ENCODE measurements around the gene ETNK2. TPM values are rescaled to one million over a fixed set of nuclear protein-coding genes. Genes with fewer than 3 reads are reported as not detected.

The ETNK2 gene, protein sequence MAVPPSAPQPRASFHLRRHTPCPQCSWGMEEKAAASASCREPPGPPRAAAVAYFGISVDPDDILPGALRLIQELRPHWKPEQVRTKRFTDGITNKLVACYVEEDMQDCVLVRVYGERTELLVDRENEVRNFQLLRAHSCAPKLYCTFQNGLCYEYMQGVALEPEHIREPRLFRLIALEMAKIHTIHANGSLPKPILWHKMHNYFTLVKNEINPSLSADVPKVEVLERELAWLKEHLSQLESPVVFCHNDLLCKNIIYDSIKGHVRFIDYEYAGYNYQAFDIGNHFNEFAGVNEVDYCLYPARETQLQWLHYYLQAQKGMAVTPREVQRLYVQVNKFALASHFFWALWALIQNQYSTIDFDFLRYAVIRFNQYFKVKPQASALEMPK
- total RNA-seq: 1 to 10 TPM in 1 of 2 donors, under 1 TPM in 1; 0.84 to 1.6 TPM

DNA sequence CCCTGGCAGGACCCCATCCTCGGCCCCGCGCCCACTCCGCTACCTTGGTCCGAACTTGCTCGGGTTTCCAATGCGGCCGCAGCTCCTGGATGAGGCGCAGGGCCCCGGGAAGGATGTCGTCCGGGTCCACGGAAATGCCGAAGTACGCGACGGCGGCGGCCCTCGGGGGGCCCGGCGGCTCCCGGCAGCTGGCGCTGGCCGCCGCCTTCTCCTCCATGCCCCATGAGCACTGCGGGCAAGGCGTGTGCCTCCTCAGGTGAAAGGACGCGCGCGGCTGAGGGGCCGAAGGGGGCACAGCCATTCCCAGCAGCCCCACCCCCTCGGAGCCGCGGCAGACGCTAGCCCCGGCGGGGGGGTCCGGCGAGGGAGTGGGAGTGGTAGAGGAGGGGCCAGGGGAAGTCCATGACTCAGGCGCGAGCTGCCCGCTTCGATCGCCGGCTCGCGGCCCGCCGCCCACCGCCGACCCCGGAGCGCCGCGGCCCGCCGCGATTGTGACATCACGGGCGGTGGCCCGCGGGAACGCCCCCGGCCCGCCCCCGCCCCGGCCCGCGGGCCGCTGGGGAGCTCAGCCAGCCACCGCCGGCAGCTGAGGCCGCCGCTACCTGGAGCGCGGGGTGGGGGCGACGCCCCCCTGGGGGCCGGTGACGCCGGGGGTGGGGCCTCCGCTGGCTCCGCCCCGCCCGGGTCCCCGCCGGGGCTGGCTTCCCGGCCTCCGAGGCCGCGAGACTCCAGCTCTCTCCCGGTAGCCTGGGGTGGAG lies at the start of gene ETNK2:
ETNK2 (minus strand) TSS at position 493 of the 758 bp plus-strand sequence; CDS start at position 301, 192 bp downstream.
- no peaks in the 10 kb centered on the region for H3K9me3 Mint-ChIP-seq
- H3K36me3 Mint-ChIP-seq: no peaks in the 10 kb centered on the region
- H3K27ac Mint-ChIP-seq: no peak within 1 kb of the TSS
- peak; percentile 68 to 84 for ATAC-seq
- peak in 1 of 2 donors; percentile 51 for DNase-seq (ENCODE audit: low spot score in 2 of 2)

DNA sequence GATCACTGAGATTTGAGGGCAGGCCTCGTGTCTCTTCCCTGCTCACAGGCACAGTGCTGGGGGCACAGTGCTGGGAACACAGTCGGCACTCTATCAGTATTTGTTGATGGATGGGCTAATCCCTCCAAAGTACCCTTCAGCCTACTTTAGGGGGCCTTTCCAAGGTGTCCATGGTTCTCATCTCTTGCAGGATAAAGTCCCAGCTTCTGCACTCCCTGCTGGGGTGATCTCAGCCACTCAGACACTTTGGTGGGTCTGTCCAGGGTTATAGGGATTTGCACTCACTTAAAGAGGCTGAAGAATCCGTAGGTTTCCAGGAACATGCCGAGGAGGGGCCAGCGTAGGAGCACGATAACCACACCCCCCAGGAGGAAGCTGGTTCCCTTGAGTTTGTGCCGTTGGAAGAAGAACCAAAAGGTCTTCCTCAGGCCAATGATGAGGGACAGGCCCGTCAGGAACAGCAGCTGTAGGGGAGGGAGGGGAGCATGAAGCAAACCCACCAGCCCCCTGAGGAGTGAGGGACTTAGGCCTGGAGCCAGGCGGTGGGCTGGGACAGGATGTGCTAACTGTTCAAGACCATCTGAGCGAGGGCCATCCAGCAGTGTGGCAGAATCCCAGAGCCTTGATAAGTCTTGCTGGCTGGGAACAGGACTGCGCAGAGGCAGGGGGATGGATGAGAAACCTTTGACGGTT lies 49.6 kb upstream of the ETNK2 start:
- Mint-ChIP-seq H3K27ac (no peak overlapping the region), H3K9me3 (no peaks in the 10 kb centered on the region), H3K36me3 (no peaks in the 10 kb centered on the region)
- no peak for ATAC-seq
- no peak for DNase-seq (ENCODE audit: low spot score in 2 of 2)

DNA sequence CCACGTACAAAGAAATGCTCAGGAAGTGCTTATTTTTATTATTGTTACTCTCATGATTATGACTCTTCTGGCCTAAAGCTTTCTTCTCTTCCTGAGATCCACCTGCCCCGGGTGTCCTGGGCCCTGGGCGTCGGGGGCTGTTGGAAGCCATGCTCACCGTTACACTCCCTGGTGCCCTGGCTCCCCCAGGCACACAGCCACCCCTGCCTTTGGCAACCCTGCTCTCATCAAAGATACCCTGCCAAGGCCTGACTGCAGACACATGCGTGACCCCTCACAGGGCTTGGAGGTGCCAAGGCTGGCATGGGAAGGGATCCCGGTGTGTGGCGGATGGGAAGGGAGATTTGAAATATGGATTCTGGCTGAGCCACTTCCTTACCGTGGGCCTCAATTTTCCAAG lies 47.7 kb upstream of the ETNK2 start:
- ATAC-seq (no peak), DNase-seq (ENCODE audit: low spot score in 2 of 2) (no peak)
- Mint-ChIP-seq H3K27ac (no peak overlapping the region), H3K9me3 (no peaks in the 10 kb centered on the region), H3K36me3 (no peaks in the 10 kb centered on the region)

DNA sequence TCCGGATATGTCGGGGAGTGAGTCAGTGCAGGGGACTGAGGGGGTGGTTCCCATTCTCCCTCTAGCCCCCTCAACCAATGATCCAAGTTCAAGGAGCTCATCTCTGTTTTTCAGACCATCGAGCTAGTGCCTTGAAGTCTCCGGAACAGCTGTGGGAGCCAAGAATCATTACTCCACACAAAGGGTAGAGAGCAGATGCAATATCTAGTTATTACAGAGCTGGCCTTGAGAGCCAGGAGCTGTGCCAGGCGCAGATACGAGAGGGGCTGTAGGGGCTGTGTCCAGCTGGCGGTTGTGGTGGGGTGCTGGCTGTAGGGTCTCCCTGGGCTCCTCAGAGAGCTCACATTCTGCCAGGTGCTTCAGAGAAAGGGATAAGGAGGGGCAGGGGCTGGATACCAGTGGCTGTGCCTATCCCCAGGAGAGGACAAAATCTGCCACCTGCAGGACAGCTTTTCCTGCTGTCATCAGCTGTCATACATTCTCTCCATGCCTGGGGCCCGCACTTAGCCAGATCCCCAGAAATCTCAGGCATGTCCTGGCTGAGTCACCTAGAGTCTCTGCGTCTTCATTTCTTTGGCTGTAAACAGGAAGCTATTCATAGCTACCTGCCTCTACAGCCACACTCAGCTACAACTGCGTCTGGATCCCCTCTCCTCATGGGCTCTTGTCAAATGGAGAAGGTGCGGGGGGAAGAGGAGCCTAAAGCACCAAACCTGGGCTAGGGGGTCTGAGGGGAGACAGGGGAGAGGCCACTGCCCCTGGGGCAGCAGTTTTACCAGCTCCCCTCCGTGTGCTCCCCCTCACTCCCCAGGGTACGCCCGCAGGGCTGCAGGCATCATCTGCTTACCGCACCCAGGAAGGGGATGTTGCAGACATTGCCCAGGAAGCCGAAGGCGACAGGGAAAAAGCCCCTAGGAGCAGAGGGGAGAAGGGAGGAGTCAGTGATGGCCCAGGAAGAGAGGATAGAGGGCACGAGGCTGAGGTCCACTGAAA lies 46.8 kb upstream of the ETNK2 start:
- peak in 1 of 2 donors; percentile 38 for ATAC-seq
- peak overlapping the region in 1 of 2 donors; percentile 10 for H3K27ac Mint-ChIP-seq
- no peaks in the 10 kb centered on the region for H3K36me3 Mint-ChIP-seq
- no peaks in the 10 kb centered on the region for H3K9me3 Mint-ChIP-seq
- no peak for DNase-seq (ENCODE audit: low spot score in 2 of 2)

DNA sequence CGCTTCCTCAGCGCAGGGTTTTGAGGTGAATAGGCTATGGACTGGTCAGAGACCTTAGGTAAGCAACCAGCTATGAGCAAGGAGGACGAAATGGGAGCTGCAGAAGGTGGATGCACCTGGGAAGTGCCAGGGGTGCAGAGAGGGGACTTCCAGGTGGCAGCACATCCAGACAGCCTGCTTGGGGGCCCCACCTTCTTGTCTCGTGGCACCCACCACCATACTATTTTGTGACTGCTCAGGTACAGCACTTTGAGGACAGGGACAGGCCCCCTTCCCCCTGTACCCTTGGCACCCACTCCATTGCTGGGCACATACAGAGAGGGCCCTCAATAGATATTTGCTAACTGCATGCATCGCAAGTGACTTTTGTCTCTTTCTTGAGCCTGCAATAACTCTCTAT lies 45.2 kb upstream of the ETNK2 start:
- no peaks in the 10 kb centered on the region for H3K36me3 Mint-ChIP-seq
- H3K9me3 Mint-ChIP-seq: no peaks in the 10 kb centered on the region
- DNase-seq (ENCODE audit: low spot score in 2 of 2) (no peak), ATAC-seq (no peak)
- no peak overlapping the region for H3K27ac Mint-ChIP-seq

DNA sequence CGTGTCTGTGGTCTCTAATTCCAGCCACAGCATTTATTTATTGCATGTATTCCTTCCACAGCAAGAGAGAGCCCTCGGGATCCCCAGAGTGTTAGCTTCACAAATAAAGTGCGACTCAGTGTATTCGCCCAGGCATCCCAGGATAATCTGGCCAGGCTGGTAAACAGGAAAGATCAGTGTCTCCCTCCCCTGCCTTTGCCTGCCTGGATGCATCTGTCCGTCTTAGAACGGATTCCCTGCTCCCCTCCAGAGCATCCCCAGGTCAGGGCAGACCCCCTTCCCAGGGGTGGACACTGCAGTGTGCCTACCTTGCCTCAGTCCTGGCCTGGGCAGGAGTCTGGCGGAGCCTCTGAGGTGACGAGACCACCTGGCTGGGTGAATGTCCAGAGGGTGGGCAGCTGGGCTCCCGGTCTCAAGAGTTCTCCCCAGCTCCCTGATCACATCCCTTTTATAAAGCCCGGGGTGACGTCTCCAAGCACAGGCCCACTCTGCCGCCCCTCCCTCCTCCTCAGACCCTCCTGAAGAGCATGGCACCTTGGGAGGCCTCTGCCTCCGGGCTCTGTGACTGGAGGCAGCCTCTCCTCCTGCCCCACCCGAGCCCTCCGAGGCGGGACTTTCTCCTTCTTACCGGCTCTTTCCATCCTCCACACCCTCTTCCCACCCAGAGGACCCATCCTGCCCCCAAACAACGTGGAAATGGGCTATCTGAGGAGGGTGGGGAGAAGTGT lies 44.4 kb upstream of the ETNK2 start, which contains the start of gene KISS1:
KISS1 (minus strand) TSS at position 424 of the 728 bp plus-strand sequence. CDS start 3,615 bp downstream, outside the sequence.
- no peaks in the 10 kb centered on the region for H3K36me3 Mint-ChIP-seq
- no peak for ATAC-seq
- H3K9me3 Mint-ChIP-seq: no peaks in the 10 kb centered on the region
- no peak for DNase-seq (ENCODE audit: low spot score in 2 of 2)
- no peak within 1 kb of the TSS for H3K27ac Mint-ChIP-seq

DNA sequence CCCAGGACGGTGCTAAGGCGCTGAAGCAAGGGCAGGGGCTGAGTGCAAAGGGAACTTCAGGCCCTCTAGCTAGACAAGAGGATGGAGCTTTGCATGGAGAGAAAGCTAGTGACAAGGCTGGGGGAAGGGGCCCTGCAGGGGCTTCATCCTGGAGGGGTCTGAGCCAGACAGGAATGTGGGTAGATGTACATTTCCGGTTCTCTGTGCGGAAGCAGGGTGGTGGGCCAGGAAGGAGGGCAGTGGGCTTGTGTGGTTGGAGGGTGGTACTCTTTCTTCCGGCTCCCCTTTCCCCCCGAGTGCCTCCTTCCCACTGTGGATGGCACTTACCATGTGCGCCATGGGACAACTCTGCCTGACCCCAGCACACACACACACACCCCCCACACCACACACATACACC lies 42.9 kb upstream of the ETNK2 start:
- H3K27ac Mint-ChIP-seq: no peak overlapping the region
- ATAC-seq (no peak), DNase-seq (ENCODE audit: low spot score in 2 of 2) (no peak)
- H3K9me3 Mint-ChIP-seq: no peaks in the 10 kb centered on the region
- H3K36me3 Mint-ChIP-seq: no peaks in the 10 kb centered on the region

DNA sequence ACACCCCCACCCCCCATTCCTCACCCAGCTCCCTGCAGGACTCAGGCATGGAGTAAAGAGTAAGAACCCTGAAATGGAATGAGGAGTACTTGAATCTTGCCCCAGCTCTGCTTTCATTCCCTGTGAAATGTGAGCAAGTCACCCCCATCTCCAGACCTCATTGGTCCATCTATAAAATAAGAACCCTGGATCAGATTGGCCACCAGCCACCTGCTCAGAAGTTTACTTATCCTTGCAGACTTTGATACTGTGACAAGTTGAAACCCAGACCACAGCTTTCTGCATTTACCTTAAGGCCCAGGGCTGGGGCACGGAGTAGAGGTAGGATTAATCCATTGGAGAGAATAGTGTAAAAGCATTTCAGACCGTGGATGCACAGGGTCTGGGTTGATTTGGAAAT lies 42.2 kb upstream of the ETNK2 start:
- no peak for DNase-seq (ENCODE audit: low spot score in 2 of 2)
- H3K36me3 Mint-ChIP-seq: no peaks in the 10 kb centered on the region
- no peak overlapping the region for H3K27ac Mint-ChIP-seq
- no peaks in the 10 kb centered on the region for H3K9me3 Mint-ChIP-seq
- ATAC-seq: no peak

DNA sequence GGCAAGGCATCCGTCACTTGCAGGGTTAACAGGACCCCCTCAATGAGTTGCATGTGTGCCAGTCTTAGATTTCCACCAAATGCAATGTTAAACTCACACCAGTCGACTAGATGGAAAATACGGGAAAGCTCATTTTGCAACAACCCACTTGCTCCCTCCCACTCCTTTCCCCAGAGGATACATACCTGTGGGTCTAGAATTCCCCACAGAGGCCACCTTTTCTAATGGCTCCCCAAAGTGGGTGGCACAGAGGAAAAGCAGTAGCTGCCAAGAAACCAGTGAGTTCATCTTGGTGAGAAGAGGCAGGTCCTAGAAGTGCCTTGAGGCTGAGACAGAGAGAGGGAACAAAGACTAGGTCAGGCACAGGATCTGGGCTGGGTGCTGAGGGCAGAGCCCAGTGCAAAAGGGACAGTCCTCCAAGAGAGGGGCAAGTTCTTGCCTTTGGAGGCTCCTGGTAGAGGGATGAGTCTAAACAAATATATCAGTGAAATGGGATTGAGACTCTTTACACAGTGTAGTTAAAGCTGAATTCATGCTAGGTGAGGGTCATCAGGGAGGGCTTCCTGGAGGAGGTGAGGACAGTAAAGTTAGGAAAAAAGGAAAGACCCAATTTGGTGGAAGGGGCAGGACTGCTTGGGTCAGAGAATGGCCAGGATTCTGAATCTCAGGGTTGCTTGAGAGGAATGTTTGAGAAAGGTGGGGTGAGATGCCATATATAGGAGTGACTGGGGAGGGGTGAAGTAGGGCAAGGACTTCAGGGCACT lies 40.9 kb upstream of the ETNK2 start:
- DNase-seq (ENCODE audit: low spot score in 2 of 2): no peak
- ATAC-seq: no peak
- Mint-ChIP-seq H3K27ac (no peak overlapping the region), H3K9me3 (no peaks in the 10 kb centered on the region), H3K36me3 (no peaks in the 10 kb centered on the region)

DNA sequence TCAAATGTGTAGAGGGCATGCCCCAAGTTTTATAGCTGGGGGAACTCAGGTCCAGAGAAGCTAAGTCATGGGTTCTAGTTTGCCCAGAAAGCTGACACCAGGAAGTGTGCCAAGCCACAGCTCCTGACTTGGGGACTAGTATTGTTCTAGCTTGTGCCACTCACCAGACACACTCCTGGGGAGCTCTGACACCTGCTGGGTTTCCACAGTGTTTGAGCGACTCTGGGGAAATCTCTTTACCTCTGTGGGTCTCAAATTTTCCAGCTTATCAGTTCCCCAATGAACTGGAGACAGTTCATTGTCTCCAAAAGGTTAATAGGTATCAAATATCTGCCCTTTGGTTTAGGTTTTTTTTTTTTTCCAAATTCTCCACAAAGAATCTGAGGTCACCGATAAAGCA lies 40.2 kb upstream of the ETNK2 start:
- DNase-seq (ENCODE audit: low spot score in 2 of 2): no peak
- ATAC-seq: no peak
- Mint-ChIP-seq H3K36me3 (no peaks in the 10 kb centered on the region), H3K27ac (no peak overlapping the region), H3K9me3 (no peaks in the 10 kb centered on the region)

DNA sequence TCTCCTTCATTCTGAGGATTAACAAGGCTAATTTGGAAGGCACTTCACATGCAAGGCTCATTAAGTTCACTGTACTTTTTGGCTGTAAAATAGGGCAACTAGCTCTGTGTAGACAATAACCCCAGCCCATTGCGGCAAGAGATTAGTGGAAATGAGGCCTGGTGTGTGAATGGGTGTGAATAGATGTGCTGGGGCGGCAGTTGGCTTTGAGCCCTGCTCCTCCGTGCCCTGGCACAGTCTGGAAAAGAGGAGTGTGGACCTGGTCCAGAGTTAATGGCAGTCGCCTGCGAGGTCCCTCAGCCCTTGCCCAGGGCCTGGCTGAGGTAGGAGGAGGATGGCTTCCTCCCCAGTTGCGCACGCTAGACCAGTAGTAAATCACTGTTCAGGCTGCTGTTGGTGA lies 39.6 kb upstream of the ETNK2 start:
- Mint-ChIP-seq H3K27ac (no peak overlapping the region), H3K36me3 (no peaks in the 10 kb centered on the region), H3K9me3 (no peaks in the 10 kb centered on the region)
- no peak for ATAC-seq
- DNase-seq (ENCODE audit: low spot score in 2 of 2): no peak

DNA sequence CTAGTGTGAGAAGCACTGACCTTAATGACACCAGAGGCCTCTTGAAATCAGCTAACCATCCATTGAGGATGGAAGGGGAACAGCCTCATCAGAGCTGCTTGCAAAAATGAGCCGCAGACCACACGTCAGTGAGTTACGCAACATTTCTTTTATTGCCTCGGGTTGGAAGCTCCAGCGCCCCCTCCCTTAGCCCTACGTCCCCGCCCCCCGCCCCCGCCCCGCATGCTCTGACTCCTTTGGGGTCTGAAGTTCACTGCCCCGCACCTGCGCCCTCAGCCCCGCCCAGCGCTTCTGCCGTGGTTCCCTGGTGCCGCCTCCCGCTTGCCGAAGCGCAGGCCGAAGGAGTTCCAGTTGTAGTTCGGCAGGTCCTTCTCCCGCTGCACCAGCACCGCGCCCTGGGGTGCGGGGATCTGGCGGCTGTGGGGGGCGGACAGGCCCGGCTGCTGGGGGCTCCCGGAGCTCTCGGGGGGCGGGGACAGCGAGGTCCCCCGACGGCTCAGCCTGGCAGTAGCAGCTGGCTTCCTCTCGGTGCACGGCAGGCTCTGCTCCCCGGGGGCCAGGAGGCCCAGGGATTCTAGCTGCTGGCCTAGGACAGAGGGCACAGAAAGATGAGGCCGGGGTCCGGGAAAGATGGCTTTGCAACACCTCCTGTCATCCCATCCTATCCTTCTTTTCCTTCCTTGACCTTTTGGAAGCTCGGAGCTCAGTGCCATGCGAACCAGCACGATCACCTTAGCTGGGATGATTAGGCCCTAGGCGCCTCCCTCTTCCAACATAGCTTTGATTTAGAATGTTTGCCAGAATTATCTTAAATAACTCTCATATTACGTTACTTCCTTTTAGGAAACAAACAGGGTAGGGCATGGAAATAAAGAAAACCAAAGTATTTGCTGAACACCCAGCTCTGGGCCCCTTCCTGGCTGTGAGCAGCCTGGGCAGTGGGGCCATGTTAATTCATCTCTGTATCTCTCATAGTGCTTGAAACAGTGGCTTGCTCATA lies 38.7 kb upstream of the ETNK2 start:
- peak in 1 of 2 donors; percentile 23 for DNase-seq (ENCODE audit: low spot score in 2 of 2)
- peak; percentile 50 to 53 for ATAC-seq
- Mint-ChIP-seq H3K27ac (no peak overlapping the region), H3K36me3 (no peaks in the 10 kb centered on the region), H3K9me3 (no peaks in the 10 kb centered on the region)

DNA sequence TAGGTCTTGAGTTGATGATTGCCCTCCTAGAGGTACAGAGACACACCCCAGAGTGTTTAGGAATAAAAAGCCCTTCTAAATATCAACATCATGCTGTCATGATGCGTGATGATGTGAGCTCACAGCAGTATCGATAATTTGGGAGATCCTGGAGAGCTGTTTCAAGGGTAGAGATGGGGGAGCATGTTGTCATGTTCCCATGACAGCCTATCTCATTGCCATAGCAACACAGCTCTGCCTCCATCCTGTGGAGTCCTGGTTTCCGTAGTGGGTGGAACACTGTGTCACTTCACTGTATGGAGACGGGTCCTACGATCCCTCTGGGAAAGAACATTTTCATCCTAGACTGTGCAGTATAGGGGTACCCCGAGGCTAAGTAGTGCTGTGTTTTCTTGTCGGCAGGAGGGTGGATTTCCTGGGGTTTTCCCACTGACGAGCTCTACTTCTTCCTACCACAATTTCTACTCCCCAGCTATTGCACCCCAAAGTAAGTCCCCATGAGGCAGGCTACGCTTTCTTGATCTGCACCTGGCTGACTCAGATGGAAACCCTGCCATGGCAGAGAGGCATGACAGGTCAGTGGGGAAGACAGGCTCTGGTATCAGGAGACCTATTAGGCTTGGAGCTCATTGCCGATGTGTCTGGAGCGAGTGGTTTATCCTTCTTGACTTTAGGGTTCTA lies 37.3 kb upstream of the ETNK2 start:
- Mint-ChIP-seq H3K36me3 (no peaks in the 10 kb centered on the region), H3K9me3 (no peaks in the 10 kb centered on the region), H3K27ac (no peak overlapping the region)
- ATAC-seq (peak; percentile 69 to 75), DNase-seq (ENCODE audit: low spot score in 2 of 2) (no peak)
